GM23248 (cell line): ENCODE data around the gene CHN2. TPM values are rescaled to one million over a fixed set of nuclear protein-coding genes. Genes with fewer than 3 reads are reported as not detected.
A peak's percentile ranks its signal among the peaks of the same experiment; 100 is the strongest.

Experiments used
- DNase-seq: peaks from one replicate; pipeline ENCODE4 v3.0.0-alpha.2; 2015
- H2AFZ ChIP-seq: fragments of 200-600 bp; sonication (generic); 2 replicates; pipeline ENCODE4 v1.6.1; 2016; ENCODE audit warnings: antibody characterized with exemption
- H3F3A ChIP-seq: fragments of 200-600 bp; sonication (generic); 2 replicates; pipeline ENCODE4 v1.6.1; 2016; ENCODE audit warnings: mild to moderate bottlenecking, antibody characterized with exemption, mixed run types; ENCODE audit not compliant: insufficient read depth
- H3K27ac ChIP-seq: fragments of 200-600 bp; sonication (generic); 2 replicates; pipeline ENCODE4 v1.5.1; 2016; ENCODE audit warnings: mild to moderate bottlenecking
- H3K27me3 ChIP-seq: fragments of 200-600 bp; sonication (generic); replicated peaks from 2 replicates; pipeline ENCODE4 v1.6.1; 2016; ENCODE audit warnings: mild to moderate bottlenecking; ENCODE audit not compliant: insufficient read depth
- H3K36me3 ChIP-seq: fragments of 200-600 bp; sonication (generic); 2 replicates; pipeline ENCODE4 v1.6.1; 2016; ENCODE audit warnings: low read depth, mild to moderate bottlenecking
- H3K4me1 ChIP-seq: fragments of 200-600 bp; sonication (generic); 2 replicates; pipeline ENCODE4 v1.6.1; 2016; ENCODE audit warnings: mild to moderate bottlenecking; ENCODE audit not compliant: insufficient read depth
- H3K4me2 ChIP-seq: fragments of 200-600 bp; sonication (generic); one replicate; pipeline ENCODE4 v1.6.1; 2016; ENCODE audit warnings: mild to moderate bottlenecking; ENCODE audit not compliant: unreplicated experiment
- H3K4me3 ChIP-seq: fragments of 200-600 bp; sonication (generic); 2 replicates; pipeline ENCODE4 v1.5.1; 2016; ENCODE audit warnings: mild to moderate bottlenecking
- H3K79me2 ChIP-seq: fragments of 200-600 bp; sonication (generic); 2 replicates; pipeline ENCODE4 v1.6.1; 2016; ENCODE audit warnings: mild to moderate bottlenecking; ENCODE audit not compliant: insufficient read depth
- H3K9ac ChIP-seq: fragments of 200-600 bp; sonication (generic); 2 replicates; pipeline ENCODE4 v1.6.1; 2016; ENCODE audit warnings: mild to moderate bottlenecking
- H3K9me2 ChIP-seq: fragments of 200-600 bp; sonication (generic); 2 replicates; pipeline ENCODE4 v1.6.1; 2016; ENCODE audit warnings: mixed run types, mild to moderate bottlenecking, moderate library complexity; ENCODE audit not compliant: insufficient read depth
- H3K9me3 ChIP-seq: fragments of 200-600 bp; sonication (generic); one replicate; pipeline ENCODE4 v1.6.1; 2017; ENCODE audit warnings: low read depth
- H4K20me1 ChIP-seq: fragments of 200-600 bp; sonication (generic); 2 replicates; pipeline ENCODE4 v1.6.0; 2016; ENCODE audit not compliant: insufficient read depth
- EZH2 ChIP-seq: fragments of 200-600 bp; sonication (generic); IDR thresholded peaks from 2 replicates; pipeline ENCODE4 v1.6.1; 2018; ENCODE audit warnings: antibody characterized with exemption, mild to moderate bottlenecking; ENCODE audit not compliant: insufficient read depth, poor library complexity, severe bottlenecking
- EZH2phosphoT487 ChIP-seq: fragments of 200-600 bp; sonication (generic); IDR thresholded peaks from 2 replicates; pipeline ENCODE4 v1.6.1; 2018; ENCODE audit warnings: antibody characterized with exemption, moderate library complexity, mild to moderate bottlenecking, low read depth; ENCODE audit not compliant: insufficient read depth
- WGBS, 2 experiments: methylation state at CpG; one replicate each; pipeline ENCODE4 v1.1.6; 2015 to 2017; ENCODE audit warnings: low lambda C conversion rate in 2 of 2, low coverage in 1 of 2; ENCODE audit errors: missing lambda C conversion rate in 2 of 2; 5-methylcytosine and 5-hydroxymethylcytosine counted together
- in situ Hi-C: fragments of 300-500 bp; cut with MboI; formaldehyde crosslinking; loops from 2 replicates; pipeline ENCODE4 v1.15.0; 2020
- polyA plus RNA-seq: library from polyadenylated mRNA; unstranded; fragments of >200 nt; fragmentation: Nextera tagmentation; extraction: Ambion mirVana; gene quantifications from 2 replicates; pipeline ENCODE4 v1.2.1, GENCODE V29; 2016
- total RNA-seq: library from RNA; depleted of rRNA; stranded (reverse); fragments of >200 nt; shearing (Covaris generic); gene quantifications from 2 replicates; pipeline ENCODE4 v1.2.3, GENCODE V29; 2014

The CHN2 gene
- total and polyA plus RNA-seq, 2 experiments from 2014 or later, result 1.5 to 2.3 TPM

DNA sequence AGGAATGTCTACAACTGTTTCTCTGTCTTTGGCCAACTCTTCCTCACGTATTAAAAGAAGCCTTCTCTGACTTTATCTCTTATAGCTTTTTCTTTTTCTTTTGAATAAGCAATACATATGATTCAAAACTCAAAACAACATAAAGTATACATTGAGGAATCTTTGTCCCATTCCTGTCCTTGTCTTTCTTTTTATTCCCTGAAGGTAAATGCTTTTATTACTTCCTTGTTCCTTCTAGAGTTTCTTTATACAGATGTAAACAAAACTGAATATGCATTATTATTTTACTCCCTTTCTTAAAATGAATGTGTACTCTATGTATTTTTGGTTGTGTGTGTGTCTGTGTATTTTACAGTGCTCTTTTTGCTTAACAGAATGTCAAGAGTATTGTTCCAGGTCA, 170.1 kb downstream of the CHN2 start:
- Histone ChIP-seq H3K4me2 (no peak overlapping the region), H3K9me2 (no peaks in the 10 kb centered on the region), H3K27me3 (peaks cover 39% of the 10 kb centered on the region), H3K9ac (no peak overlapping the region), H3K9me3 (no peaks in the 10 kb centered on the region), H3K36me3 (no peaks in the 10 kb centered on the region), H3K4me3 (no peak overlapping the region), H3K4me1 (no peaks in the 10 kb centered on the region; the same call in 1 of the 2 replicates), H3K79me2 (no peaks in the 10 kb centered on the region), H2AFZ (no peak overlapping the region), H4K20me1 (no peaks in the 10 kb centered on the region), H3K27ac (no peak overlapping the region), H3F3A (no peaks in the 10 kb centered on the region)
- in situ Hi-C loops, result no loop called here
- no peak for DNase-seq
- no peak for TF ChIP-seq EZH2phosphoT487
- no peak for TF ChIP-seq EZH2
- 35 to 44% methylated on average over 1 of the region's 1 CpG for WGBS, 2 experiments

DNA sequence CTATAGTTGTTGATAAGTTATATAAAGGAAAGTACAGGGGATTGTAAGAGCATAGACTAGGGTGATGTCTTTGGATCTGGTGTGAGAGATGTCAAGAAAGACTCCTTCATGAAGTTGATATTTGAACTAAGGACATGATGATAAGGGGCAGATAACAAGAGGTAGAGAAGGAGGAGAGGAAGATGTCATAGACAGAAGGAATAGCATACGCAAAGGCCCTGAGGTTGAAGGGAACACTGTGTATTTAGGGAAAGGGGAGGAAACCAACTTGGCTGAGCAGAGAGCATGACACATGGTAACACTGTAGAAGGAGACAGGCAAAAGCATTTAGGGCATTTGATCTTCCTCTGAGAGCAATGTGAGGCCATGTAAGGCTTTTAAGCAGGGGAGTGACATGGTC, 170.8 kb downstream of the CHN2 start:
- Histone ChIP-seq H3K9me2 (no peaks in the 10 kb centered on the region), H3K4me3 (no peak overlapping the region), H3K4me1 (peaks cover 2% of the 10 kb centered on the region; the same call in 1 of the 2 replicates), H3F3A (peaks cover 4% of the 10 kb centered on the region; the same call in 1 of the 2 replicates), H4K20me1 (no peaks in the 10 kb centered on the region), H3K27ac (no peak overlapping the region), H3K27me3 (peaks cover 34% of the 10 kb centered on the region), H3K9me3 (no peaks in the 10 kb centered on the region), H3K79me2 (no peaks in the 10 kb centered on the region), H3K9ac (no peak overlapping the region), H2AFZ (no peak overlapping the region), H3K36me3 (no peaks in the 10 kb centered on the region), H3K4me2 (no peak overlapping the region)
- no peak for DNase-seq
- TF ChIP-seq EZH2phosphoT487 (no peak), EZH2 (no peak)
- 74 to 84% methylated on average over 1 of the region's 1 CpG for WGBS, 2 experiments
- in situ Hi-C loops, result no loop called here

DNA sequence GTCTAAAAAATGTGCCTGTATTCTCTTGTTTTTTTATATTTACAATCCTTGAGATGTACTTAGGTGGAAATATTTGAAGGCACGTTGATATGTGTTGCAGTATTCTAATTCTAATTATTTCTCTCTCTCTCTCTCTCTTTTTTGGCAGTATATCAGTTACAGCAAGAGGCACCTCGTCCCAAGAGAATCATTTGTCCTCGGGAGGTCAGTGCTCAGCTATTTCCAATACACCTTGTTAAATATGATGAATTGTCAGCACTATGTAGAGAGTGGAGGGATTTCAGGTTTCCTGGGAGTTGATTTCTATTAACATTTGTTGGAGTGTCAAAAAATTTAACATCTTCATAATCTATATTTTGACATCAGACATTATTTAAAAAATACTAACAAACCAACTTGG, 173.2 kb downstream of the CHN2 start:
- Histone ChIP-seq H3K4me2 (no peak overlapping the region), H3K4me1 (peaks cover 12% of the 10 kb centered on the region), H2AFZ (no peak overlapping the region), H3K4me3 (no peak overlapping the region), H4K20me1 (no peaks in the 10 kb centered on the region), H3K9ac (no peak overlapping the region), H3K27me3 (peaks cover 19% of the 10 kb centered on the region), H3K27ac (no peak overlapping the region), H3K79me2 (no peaks in the 10 kb centered on the region), H3F3A (peaks cover 15% of the 10 kb centered on the region), H3K9me3 (no peaks in the 10 kb centered on the region), H3K36me3 (no peaks in the 10 kb centered on the region), H3K9me2 (no peaks in the 10 kb centered on the region)
- DNase-seq, result no peak
- 56 to 67% methylated on average over 3 of the region's 3 CpGs for WGBS, 2 experiments
- in situ Hi-C loops, result no loop called here
- TF ChIP-seq EZH2phosphoT487 (no peak), EZH2 (no peak)

GRCh38 chr7:29369909-29370488, 175.4 kb downstream of the CHN2 start:
- Histone ChIP-seq H3K9me3 (no peaks in the 10 kb centered on the region), H3K9me2 (no peaks in the 10 kb centered on the region), H3K79me2 (no peaks in the 10 kb centered on the region), H3K4me2 (no peak overlapping the region), H3K4me3 (no peak overlapping the region), H4K20me1 (no peaks in the 10 kb centered on the region), H2AFZ (no peak overlapping the region), H3F3A (peaks cover 20% of the 10 kb centered on the region), H3K27ac (no peak overlapping the region), H3K9ac (no peak overlapping the region), H3K27me3 (peaks cover 16% of the 10 kb centered on the region; the same call in 1 of the 2 replicates), H3K4me1 (peaks cover 16% of the 10 kb centered on the region), H3K36me3 (no peaks in the 10 kb centered on the region)
- 79 to 83% methylated on average over 8 of the region's 8 CpGs for WGBS, 2 experiments
- in situ Hi-C loops, result no loop called here
- no peak for TF ChIP-seq EZH2
- no peak for TF ChIP-seq EZH2phosphoT487
- DNase-seq, result peak; percentile 13
